Spleen (tissue), 7 donors: ENCODE measurements around the gene WFDC10B.

Experiments
- CTCF ChIP-seq, 11 experiments: fragments of 200-600 bp in 7 of 11; fragments of 450-650 bp in 4 of 11; sonication (generic) in 4 of 11; IDR thresholded peaks in 8 of 11; conservative IDR thresholded peaks in 3 of 11; 1 replicate in 7 of 11; 2 replicates in 4 of 11; pipeline versions ENCODE4 v1.4.0 to v1.8.0; 2016 to 2021; ENCODE audit warnings: antibody characterized with exemption in 11 of 11, inconsistent platforms in 4 of 11, mild to moderate bottlenecking in 1 of 11
- POLR2A ChIP-seq, 3 donors: fragments of 450-650 bp; IDR thresholded peaks; one replicate each; pipeline ENCODE4 v1.5.1; 2017; ENCODE audit warnings: antibody characterized with exemption in 3 of 3, mild to moderate bottlenecking in 1 of 3
- POLR2AphosphoS5 ChIP-seq, 3 donors: sonication (generic); formaldehyde crosslinking; IDR thresholded peaks; one replicate each; pipeline ENCODE4 v1.5.1; 2017; ENCODE audit warnings: antibody characterized with exemption in 3 of 3
- donor health status: DM: no; HTN: no; CAD: no; lungs with moderate emphysema.
- donor health status: DM: no; HTN: no; CAD: no.
- donor health status: DM: no; HTN: no; CAD: no.

- TF ChIP-seq CTCF (IDR thresholded peaks at IDR 0.05 in 8 of 11, conservative IDR thresholded peaks at IDR 0.05 in 3 of 11) (no peak), POLR2AphosphoS5 (IDR thresholded peaks at IDR 0.05) (no peak), POLR2A (IDR thresholded peaks at IDR 0.05) (no peak)
These were observed 68.3 kb downstream of the WFDC10B start for GRCh38 chr20:45636513-45636912.
